SU-DHL-6 (cell line): ENCODE measurements around the gene ELFN2.

ENCODE experiments used
- H2AFZ ChIP-seq: fragments of 200-600 bp; sonication (generic); 2 replicates; pipeline ENCODE4 v1.6.1; 2014; ENCODE audit warnings: low read depth, mild to moderate bottlenecking, moderate library complexity, mixed read lengths, antibody characterized with exemption, low read length; ENCODE audit not compliant: severe bottlenecking
- H3F3A ChIP-seq: fragments of 200-600 bp; shearing (Covaris generic); 2 replicates; pipeline ENCODE4 v1.6.0; 2016; ENCODE audit warnings: antibody characterized with exemption, mild to moderate bottlenecking; ENCODE audit not compliant: insufficient read depth
- H3K27ac ChIP-seq: fragments of 200-600 bp; sonication (generic); 2 replicates; pipeline ENCODE4 v1.5.1; 2016; ENCODE audit warnings: low read depth, mild to moderate bottlenecking, low read length, moderate library complexity, mixed read lengths
- H3K27me3 ChIP-seq: fragments of 200-600 bp; sonication (generic), shearing (Covaris generic); 2 replicates; pipeline ENCODE4 v1.6.0; 2014; ENCODE audit warnings: mild to moderate bottlenecking, low read length
- H3K36me3 ChIP-seq: fragments of 200-600 bp; sonication (generic); 2 replicates; pipeline ENCODE4 v1.6.1; 2014; ENCODE audit warnings: mild to moderate bottlenecking, low read length, mixed read lengths
- H3K4me2 ChIP-seq: fragments of 300-600, 200-600 bp; shearing (Covaris generic), sonication (generic); 2 replicates; pipeline ENCODE4 v1.6.0; 2014; ENCODE audit warnings: low read length, low read depth, mild to moderate bottlenecking; ENCODE audit not compliant: poor library complexity, severe bottlenecking
- H3K4me3 ChIP-seq: fragments of 200-600 bp; sonication (generic); 2 replicates; pipeline ENCODE4 v1.5.1; 2014; ENCODE audit warnings: antibody characterized with exemption, low read length, mild to moderate bottlenecking, mixed read lengths; ENCODE audit not compliant: insufficient read depth, poor library complexity, severe bottlenecking
- H3K79me2 ChIP-seq: fragments of 200-600 bp; sonication (generic); 2 replicates; pipeline ENCODE4 v1.6.1; 2014; ENCODE audit warnings: mild to moderate bottlenecking, low read length, moderate library complexity; ENCODE audit not compliant: insufficient read depth
- H3K9ac ChIP-seq: fragments of 200-600 bp; sonication (generic); 2 replicates; pipeline ENCODE4 v1.7.0; 2014; ENCODE audit warnings: mild to moderate bottlenecking, low read length
- H3K9me2 ChIP-seq: fragments of 200-600 bp; sonication (generic); replicated peaks from 2 replicates; pipeline ENCODE4 v1.6.1; 2014; ENCODE audit warnings: low read length; ENCODE audit not compliant: insufficient read depth
- H3K9me3 ChIP-seq: fragments of 200-600 bp; sonication (generic); 2 replicates; pipeline ENCODE4 v1.6.1; 2014; ENCODE audit warnings: low read length, mixed read lengths; ENCODE audit not compliant: insufficient read depth
- H4K20me1 ChIP-seq: fragments of 200-600 bp; sonication (generic); 2 replicates; pipeline ENCODE4 v1.6.1; 2014; ENCODE audit warnings: low read depth, mild to moderate bottlenecking, antibody characterized with exemption, low read length, moderate library complexity, mixed read lengths
- CTCF ChIP-seq: fragments of 200-600 bp; sonication (generic); IDR thresholded peaks from one replicate; pipeline ENCODE4 v1.5.1; 2017; ENCODE audit warnings: antibody characterized with exemption, mild to moderate bottlenecking, low read length, moderate library complexity; ENCODE audit not compliant: insufficient read depth, poor library complexity, severe bottlenecking
- EZH2phosphoT487 ChIP-seq: fragments of 200-600 bp; sonication (generic), shearing (Covaris generic); conservative IDR thresholded peaks from 2 replicates; pipeline ENCODE4 v1.6.1; 2018; ENCODE audit warnings: mild to moderate bottlenecking, antibody characterized with exemption, low read length, moderate library complexity, mixed read lengths

Gene ELFN2

GRCh38 chr22:37376643-37377042 is 50.6 kb downstream of the ELFN2 start:
- no peak overlapping the region for H3K4me2 ChIP-seq
- no peak overlapping the region for H2AFZ ChIP-seq
- H3K27ac ChIP-seq: no peak overlapping the region
- H3K27me3 ChIP-seq: no peaks in the 10 kb centered on the region
- H3K4me3 ChIP-seq: no peak overlapping the region
- no peaks in the 10 kb centered on the region for H3F3A ChIP-seq
- no peaks in the 10 kb centered on the region for H4K20me1 ChIP-seq
- no peaks in the 10 kb centered on the region for H3K36me3 ChIP-seq
- H3K9me2 ChIP-seq: no peaks in the 10 kb centered on the region
- H3K9ac ChIP-seq: no peak overlapping the region
- H3K9me3 ChIP-seq: no peaks in the 10 kb centered on the region
- no peaks in the 10 kb centered on the region for H3K79me2 ChIP-seq
- no peak for TF ChIP-seq EZH2phosphoT487
- no peak for TF ChIP-seq CTCF

- TF ChIP-seq EZH2phosphoT487: no peak
- TF ChIP-seq CTCF: no peak
- H3K9ac ChIP-seq: no peak overlapping the region
- no peaks in the 10 kb centered on the region for H3K27me3 ChIP-seq
- no peak overlapping the region for H3K27ac ChIP-seq
- H3K79me2 ChIP-seq: no peaks in the 10 kb centered on the region
- H3K9me2 ChIP-seq: no peaks in the 10 kb centered on the region
- H3K4me3 ChIP-seq: no peak overlapping the region
- H3F3A ChIP-seq: no peaks in the 10 kb centered on the region
- H3K9me3 ChIP-seq: no peaks in the 10 kb centered on the region
- H3K4me2 ChIP-seq: no peak overlapping the region
- no peaks in the 10 kb centered on the region for H4K20me1 ChIP-seq
- H3K36me3 ChIP-seq: no peaks in the 10 kb centered on the region
- no peak overlapping the region for H2AFZ ChIP-seq
Observed at GRCh38 chr22:37375801-37376200, 51.5 kb downstream of the ELFN2 start.

- H3F3A ChIP-seq: no peaks in the 10 kb centered on the region
- H3K9ac ChIP-seq: no peak overlapping the region
- no peak overlapping the region for H3K27ac ChIP-seq
- H2AFZ ChIP-seq: no peak overlapping the region
- no peak overlapping the region for H3K4me3 ChIP-seq
- H3K27me3 ChIP-seq: no peaks in the 10 kb centered on the region
- H3K9me3 ChIP-seq: no peaks in the 10 kb centered on the region
- no peaks in the 10 kb centered on the region for H3K9me2 ChIP-seq
- H3K4me2 ChIP-seq: no peak overlapping the region
- TF ChIP-seq EZH2phosphoT487 (no peak), CTCF (no peak)
- no peaks in the 10 kb centered on the region for H4K20me1 ChIP-seq
- H3K79me2 ChIP-seq: no peaks in the 10 kb centered on the region
- no peaks in the 10 kb centered on the region for H3K36me3 ChIP-seq
Observed at GRCh38 chr22:37374571-37374970, 52.7 kb downstream of the ELFN2 start.

GRCh38 chr22:37373451-37373850 is 53.8 kb downstream of the ELFN2 start:
- Histone ChIP-seq H3K36me3 (no peaks in the 10 kb centered on the region), H3K9me2 (no peaks in the 10 kb centered on the region), H4K20me1 (no peaks in the 10 kb centered on the region), H3K4me2 (no peak overlapping the region), H3K27ac (no peak overlapping the region), H3K79me2 (no peaks in the 10 kb centered on the region), H3K9me3 (no peaks in the 10 kb centered on the region), H3F3A (no peaks in the 10 kb centered on the region), H3K27me3 (no peaks in the 10 kb centered on the region), H3K4me3 (no peak overlapping the region), H3K9ac (no peak overlapping the region), H2AFZ (no peak overlapping the region)
- TF ChIP-seq EZH2phosphoT487: no peak
- no peak for TF ChIP-seq CTCF
